Activated CD4-positive, CD25-positive, alpha-beta regulatory T cell treated with anti-CD3 and anti-CD28 coated beads, Interleukin-2, amount 50 U/mL, for 72 hours (primary cell): ENCODE data around the gene RNF126.
A peak's percentile ranks its signal among the peaks of the same experiment; 100 is the strongest.
"Not testable (repeated sequence)": the region's sequence is repeated elsewhere in the genome, so short reads cannot be mapped to it uniquely, and the experiment has no call there.

Source experiments
- DNase-seq: peaks from one replicate; pipeline ENCODE4 v3.0.0; 2021

The RNF126 gene

GRCh38 chr19:624433-625109 is 38.4 kb downstream of the RNF126 start:
- DNase-seq: no peak

- DNase-seq: no peak
Observed at GRCh38 chr19:623974-624373, 39.0 kb downstream of the RNF126 start.

- no peak for DNase-seq
Observed at GRCh38 chr19:623175-623916, 39.7 kb downstream of the RNF126 start.

- no peak for DNase-seq
Observed at GRCh38 chr19:622666-623065, 40.3 kb downstream of the RNF126 start.

- no peak for DNase-seq
Observed at GRCh38 chr19:621819-622218, 41.2 kb downstream of the RNF126 start.

- DNase-seq: not testable (repeated sequence)
Observed at GRCh38 chr19:621191-621590, 41.8 kb downstream of the RNF126 start.

- no peak for DNase-seq
Observed at GRCh38 chr19:620166-620862, 42.7 kb downstream of the RNF126 start.

GRCh38 chr19:619286-620002 is 43.6 kb downstream of the RNF126 start:
- DNase-seq: no peak

GRCh38 chr19:618674-619285 is 44.2 kb downstream of the RNF126 start:
- no peak for DNase-seq

GRCh38 chr19:618247-618619 is 44.8 kb downstream of the RNF126 start:
- DNase-seq: no peak

GRCh38 chr19:617551-618246 is 45.3 kb downstream of the RNF126 start:
- DNase-seq: no peak

GRCh38 chr19:616747-617526 is 46.1 kb downstream of the RNF126 start:
- no peak for DNase-seq

- DNase-seq: no peak
Observed at GRCh38 chr19:616062-616700, 46.8 kb downstream of the RNF126 start.

- no peak for DNase-seq
Observed at GRCh38 chr19:615619-616018, 47.4 kb downstream of the RNF126 start.

- DNase-seq: no peak
Observed at GRCh38 chr19:613732-614567, 49.1 kb downstream of the RNF126 start.

GRCh38 chr19:612941-613340 is 50.1 kb downstream of the RNF126 start:
- DNase-seq: no peak

- peak; percentile 54 for DNase-seq
Observed at GRCh38 chr19:611481-611868, 51.5 kb downstream of the RNF126 start.

GRCh38 chr19:610801-611480 is 52.1 kb downstream of the RNF126 start:
- DNase-seq: peak; percentile 44

- DNase-seq: no peak
Observed at GRCh38 chr19:610071-610800, 52.8 kb downstream of the RNF126 start.
